ENCODE results near the gene AGFG1. TPM values are rescaled to one million over a fixed set of nuclear protein-coding genes. Genes with fewer than 3 reads are reported as not detected.
A peak's percentile ranks its signal among the peaks of the same experiment; 100 is the strongest.

The AGFG1 gene
- total and polyA plus RNA-seq, 2 donors, result 46.4 to 49.0 TPM

DNA sequence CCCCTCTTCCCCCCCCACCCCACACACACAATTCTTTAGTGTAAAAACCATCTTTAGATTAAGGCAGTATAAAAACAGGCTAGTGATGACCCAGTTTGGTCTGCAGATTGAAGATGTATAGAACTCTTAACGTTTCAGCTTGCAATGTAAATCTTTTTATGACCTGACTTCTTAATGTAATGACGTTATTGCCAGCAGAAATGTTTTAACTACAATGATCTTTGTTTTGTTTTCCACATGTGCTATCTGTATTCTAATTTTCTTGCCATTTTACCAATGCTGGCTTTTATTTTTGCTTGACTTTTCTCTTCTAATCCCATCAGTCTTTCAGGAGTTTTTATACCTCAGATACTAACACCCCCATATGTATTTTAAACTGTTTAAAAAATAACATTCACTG is 25.2 kb downstream of the AGFG1 start:
- 52% methylated on average over 2 of the region's 2 CpGs for WGBS
- H3K4me1 ChIP-seq (ENCODE audit: insufficient read depth), result no peaks in the 10 kb centered on the region
- H3K4me3 ChIP-seq (ENCODE audit: low read depth, low read length), result no peak overlapping the region
- DNase-seq (ENCODE audit: extremely low spot score), result no peak
- H3K27ac ChIP-seq (ENCODE audit: low read depth), result no peak overlapping the region
- no peaks in the 10 kb centered on the region for H3K36me3 ChIP-seq (ENCODE audit: insufficient read depth)

DNA sequence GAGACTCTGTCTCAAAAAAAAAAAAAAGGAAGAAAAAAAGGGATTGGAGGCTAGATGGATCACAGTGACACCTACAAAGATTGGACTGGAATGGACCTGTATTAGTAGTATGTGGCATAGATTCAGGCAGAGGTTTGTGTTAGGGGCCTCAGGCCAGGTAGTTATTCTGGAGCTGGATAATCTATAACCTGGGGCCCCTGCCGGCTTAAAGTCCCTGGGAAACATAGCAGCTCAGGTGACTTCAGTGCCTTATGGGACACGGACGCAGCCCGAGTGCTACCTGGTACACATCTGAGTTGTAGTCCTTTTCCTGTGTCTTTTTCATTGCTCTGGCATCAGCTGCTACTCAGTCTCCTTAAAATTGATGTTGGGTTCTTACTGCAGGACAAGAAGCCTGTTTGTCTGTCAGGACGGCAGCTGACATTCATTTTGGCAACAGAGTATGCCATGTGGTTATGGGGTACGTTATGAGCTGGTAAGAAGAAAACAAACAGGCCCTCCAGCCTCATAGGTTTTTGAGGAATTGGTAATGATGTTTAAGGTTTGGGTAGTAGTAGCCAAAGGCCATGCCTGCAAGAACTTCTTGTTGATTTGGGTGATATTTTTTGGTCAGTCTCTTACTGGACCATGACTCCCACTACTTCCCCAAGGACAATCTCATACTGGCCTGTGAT is 27.8 kb downstream of the AGFG1 start:
- H3K27ac ChIP-seq (ENCODE audit: low read depth), result no peak overlapping the region
- DNase-seq (ENCODE audit: extremely low spot score), result no peak
- no peaks in the 10 kb centered on the region for H3K36me3 ChIP-seq (ENCODE audit: insufficient read depth)
- 96% methylated on average over 6 of the region's 6 CpGs for WGBS
- no peak overlapping the region for H3K4me3 ChIP-seq (ENCODE audit: low read depth, low read length)
- no peaks in the 10 kb centered on the region for H3K4me1 ChIP-seq (ENCODE audit: insufficient read depth)

DNA sequence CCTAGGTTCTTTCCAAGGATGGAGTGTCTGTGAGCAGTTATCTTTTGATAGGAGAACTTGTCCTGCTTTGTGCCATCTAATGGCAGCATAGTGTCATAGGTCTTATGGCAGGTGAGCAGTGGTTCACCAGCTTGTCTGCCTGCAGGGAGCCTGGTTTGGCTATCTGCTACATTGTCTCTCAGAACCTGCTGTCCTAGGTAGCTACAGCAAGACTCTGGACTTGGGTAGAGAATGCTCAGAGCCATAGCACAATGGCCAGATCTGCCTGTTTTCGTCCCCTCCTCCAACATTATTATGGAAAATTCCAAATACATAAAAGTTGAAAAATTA is 28.3 kb downstream of the AGFG1 start:
- WGBS, result 96% methylated on average over 1 of the region's 1 CpG
- no peak for DNase-seq (ENCODE audit: extremely low spot score)
- no peak overlapping the region for H3K4me3 ChIP-seq (ENCODE audit: low read depth, low read length)
- no peaks in the 10 kb centered on the region for H3K36me3 ChIP-seq (ENCODE audit: insufficient read depth)
- no peaks in the 10 kb centered on the region for H3K4me1 ChIP-seq (ENCODE audit: insufficient read depth)
- no peak overlapping the region for H3K27ac ChIP-seq (ENCODE audit: low read depth)

DNA sequence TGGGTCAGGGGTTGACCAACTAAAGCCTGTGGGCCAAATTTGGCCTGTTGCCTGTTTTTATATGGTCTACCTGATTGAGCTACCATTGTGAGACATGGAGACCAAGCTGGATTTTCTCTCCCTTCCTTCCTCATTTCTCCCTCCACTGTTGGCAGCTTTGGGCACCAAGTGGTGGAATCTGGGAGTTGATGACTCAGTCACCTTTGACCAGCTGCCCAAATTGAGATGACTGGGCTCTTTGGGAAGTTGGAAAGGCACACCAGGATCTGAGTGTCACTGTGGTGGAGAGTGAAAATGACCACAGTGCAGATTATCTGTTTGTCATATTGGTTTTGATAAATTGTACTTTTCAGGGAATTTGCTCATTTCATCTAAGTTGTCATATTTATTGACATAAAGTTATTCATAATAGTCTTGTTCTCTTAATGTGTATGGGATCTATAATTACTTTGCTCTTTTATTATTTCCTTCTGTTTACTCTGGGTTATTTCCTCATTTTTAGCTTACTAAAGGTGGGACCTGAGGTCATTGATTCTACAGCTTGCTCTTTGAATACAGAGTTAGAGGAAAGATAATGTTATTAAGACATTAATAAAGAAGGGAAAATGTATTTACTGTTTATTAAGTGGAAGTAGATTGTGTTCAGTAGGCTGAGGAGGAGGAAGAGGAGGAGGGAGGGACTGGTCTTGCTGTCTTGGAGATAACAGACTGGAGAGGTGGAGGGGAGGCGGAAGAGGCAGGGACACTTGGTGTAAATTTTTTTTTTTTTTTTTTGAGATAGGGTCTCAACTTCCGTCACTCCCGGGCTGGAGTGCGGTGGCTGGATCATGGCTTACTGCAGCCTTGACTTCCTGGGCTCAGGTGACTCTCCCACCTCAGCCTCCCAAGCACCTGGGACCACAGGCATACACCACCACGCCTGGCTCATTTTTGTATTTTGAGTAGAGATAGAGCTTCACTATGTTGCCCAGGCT is 31.8 kb downstream of the AGFG1 start:
- DNase-seq (ENCODE audit: extremely low spot score), result no peak
- 98% methylated on average over 5 of the region's 5 CpGs for WGBS
- no peak overlapping the region for H3K4me3 ChIP-seq (ENCODE audit: low read depth, low read length)
- H3K36me3 ChIP-seq (ENCODE audit: insufficient read depth), result no peaks in the 10 kb centered on the region
- no peaks in the 10 kb centered on the region for H3K4me1 ChIP-seq (ENCODE audit: insufficient read depth)
- no peak overlapping the region for H3K27ac ChIP-seq (ENCODE audit: low read depth)

DNA sequence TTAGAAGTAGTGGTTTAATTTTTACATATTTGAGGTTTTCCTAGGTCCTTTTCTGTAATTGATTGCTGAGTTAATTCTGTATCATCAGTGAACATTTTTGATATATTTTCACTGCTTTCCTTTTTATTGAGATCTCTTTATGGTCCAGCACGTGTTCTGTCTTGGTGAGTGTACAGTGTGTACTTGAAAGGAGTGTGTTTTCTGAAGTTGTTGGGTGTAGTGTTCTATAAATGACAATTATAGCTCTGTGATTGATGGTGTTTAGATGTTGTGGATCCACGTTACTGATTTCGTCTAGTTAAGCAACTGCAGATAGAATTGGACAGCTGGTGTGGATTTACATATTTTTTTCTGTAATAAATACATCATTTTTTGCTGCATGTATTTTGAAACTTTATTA is 32.7 kb downstream of the AGFG1 start:
- WGBS, result 32% methylated on average over 3 of the region's 3 CpGs

DNA sequence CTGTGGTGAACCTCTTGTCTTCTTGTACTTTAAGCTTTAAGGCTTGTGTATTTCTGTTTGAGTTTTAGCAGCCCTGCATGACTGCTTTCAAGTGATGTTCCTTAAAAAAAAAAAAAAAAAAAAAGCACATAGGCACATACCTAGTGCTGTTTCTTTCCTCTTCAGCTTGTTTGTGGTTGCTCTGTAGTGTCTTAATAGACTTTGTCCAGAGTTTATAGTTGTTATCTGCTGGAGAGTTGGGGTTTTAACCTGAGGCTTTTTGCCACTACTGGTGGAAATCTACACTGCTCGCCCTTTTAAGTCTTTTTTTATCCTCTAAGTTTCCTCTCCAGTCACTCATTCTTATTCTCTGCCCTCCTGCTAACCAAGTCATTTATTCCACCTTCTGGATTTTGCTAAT is 34.5 kb downstream of the AGFG1 start:
- Histone ChIP-seq H3K4me3 (ENCODE audit: low read depth, low read length) (no peak overlapping the region), H3K36me3 (ENCODE audit: insufficient read depth) (no peaks in the 10 kb centered on the region), H3K4me1 (ENCODE audit: insufficient read depth) (peaks cover 5% of the 10 kb centered on the region), H3K27ac (ENCODE audit: low read depth) (no peak overlapping the region)
- 59% methylated on average over 1 of the region's 1 CpG for WGBS
- DNase-seq (ENCODE audit: extremely low spot score), result no peak

More for the DNA sequence above, 32.7 kb downstream of the AGFG1 start:
- no peak for DNase-seq (ENCODE audit: extremely low spot score)
- H3K4me1 ChIP-seq (ENCODE audit: insufficient read depth), result no peaks in the 10 kb centered on the region
- H3K27ac ChIP-seq (ENCODE audit: low read depth), result no peak overlapping the region
- no peak overlapping the region for H3K4me3 ChIP-seq (ENCODE audit: low read depth, low read length)
- no peaks in the 10 kb centered on the region for H3K36me3 ChIP-seq (ENCODE audit: insufficient read depth)

DNA sequence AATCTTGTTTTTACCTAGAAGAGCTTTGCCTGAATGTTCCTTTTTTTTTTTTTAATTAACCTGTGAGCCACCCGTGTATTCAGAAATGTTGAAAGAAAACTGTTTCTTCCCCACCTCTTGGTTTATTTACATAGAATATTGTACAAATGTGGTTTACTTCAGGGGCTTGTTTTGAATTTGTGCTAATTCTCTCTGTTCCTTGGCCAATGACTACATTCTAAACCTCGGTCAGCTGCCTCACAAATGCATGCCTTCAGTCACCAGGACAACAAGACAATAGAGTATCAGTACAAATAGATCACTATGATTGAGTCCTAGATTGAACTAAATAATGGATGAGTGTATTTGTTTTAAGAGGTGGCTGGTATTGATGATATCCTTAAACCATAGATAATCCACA is 36.0 kb downstream of the AGFG1 start:
- WGBS, result 70% methylated on average over 2 of the region's 2 CpGs
- DNase-seq (ENCODE audit: extremely low spot score), result no peak
- no peak overlapping the region for H3K4me3 ChIP-seq (ENCODE audit: low read depth, low read length)
- H3K36me3 ChIP-seq (ENCODE audit: insufficient read depth), result no peaks in the 10 kb centered on the region
- H3K27ac ChIP-seq (ENCODE audit: low read depth), result no peak overlapping the region
- H3K4me1 ChIP-seq (ENCODE audit: insufficient read depth), result peaks cover 5% of the 10 kb centered on the region

DNA sequence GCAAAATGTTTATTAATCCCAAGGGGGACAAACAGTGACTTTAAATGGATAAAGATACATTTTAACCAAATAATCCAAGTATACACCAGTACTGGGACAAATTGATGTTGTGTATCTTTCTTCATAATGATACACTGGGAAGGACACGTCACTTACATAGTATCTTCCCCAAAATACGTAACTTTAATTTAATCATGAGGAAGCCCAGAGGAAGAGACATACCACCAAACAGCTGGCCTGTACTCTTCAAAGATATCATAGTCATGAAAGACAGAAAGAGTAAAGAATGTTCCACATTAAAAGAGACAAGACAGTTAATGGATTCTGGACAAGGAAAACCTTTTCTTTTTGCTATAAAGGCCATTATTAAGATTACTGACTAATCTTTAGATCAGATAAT is 37.1 kb downstream of the AGFG1 start:
- 87% methylated on average over 2 of the region's 2 CpGs for WGBS
- DNase-seq (ENCODE audit: extremely low spot score), result no peak
- Histone ChIP-seq H3K4me3 (ENCODE audit: low read depth, low read length) (no peak overlapping the region), H3K36me3 (ENCODE audit: insufficient read depth) (no peaks in the 10 kb centered on the region), H3K27ac (ENCODE audit: low read depth) (no peak overlapping the region), H3K4me1 (ENCODE audit: insufficient read depth) (peaks cover 5% of the 10 kb centered on the region)

DNA sequence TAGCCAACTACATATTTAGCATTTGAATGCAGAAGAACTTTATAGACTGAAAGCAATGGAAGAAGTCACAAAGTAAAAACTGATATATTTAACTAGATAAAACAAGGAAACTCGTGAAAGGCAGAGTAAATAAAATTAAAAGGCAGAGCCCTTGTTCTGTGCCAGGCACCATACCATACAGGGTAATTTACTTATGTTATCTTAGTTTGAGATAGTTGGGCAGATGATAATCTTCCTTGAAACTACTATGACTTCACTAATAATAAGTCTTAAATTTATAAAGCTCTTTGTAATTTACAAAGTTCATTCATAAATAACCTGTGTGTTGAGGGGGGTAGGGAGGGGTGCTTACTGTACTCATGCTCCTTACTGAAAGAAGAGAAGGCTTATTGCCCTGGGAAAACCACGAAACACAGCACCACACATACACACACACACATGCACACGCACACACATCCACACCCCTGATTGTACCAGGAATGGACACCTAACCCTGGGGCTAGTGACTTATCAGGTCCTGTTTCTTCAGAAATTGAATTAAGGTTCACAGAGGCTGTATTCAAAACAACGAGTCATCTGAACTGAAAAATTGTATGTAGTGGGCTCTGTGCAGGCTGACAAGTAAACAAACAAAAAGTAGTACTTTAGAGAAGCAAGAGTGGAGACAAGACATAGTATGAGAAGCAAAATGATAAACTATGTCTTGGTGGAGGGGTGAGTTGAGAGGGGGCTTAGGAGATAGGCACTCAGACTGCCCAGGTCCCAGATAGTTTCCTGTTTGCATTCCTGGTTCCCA is 38.1 kb downstream of the AGFG1 start:
- no peak overlapping the region for H3K4me3 ChIP-seq (ENCODE audit: low read depth, low read length)
- DNase-seq (ENCODE audit: extremely low spot score), result peak; percentile 8
- WGBS, result 52% methylated on average over 4 of the region's 4 CpGs
- no peak overlapping the region for H3K27ac ChIP-seq (ENCODE audit: low read depth)
- peaks cover 5% of the 10 kb centered on the region for H3K4me1 ChIP-seq (ENCODE audit: insufficient read depth)
- H3K36me3 ChIP-seq (ENCODE audit: insufficient read depth), result no peaks in the 10 kb centered on the region

DNA sequence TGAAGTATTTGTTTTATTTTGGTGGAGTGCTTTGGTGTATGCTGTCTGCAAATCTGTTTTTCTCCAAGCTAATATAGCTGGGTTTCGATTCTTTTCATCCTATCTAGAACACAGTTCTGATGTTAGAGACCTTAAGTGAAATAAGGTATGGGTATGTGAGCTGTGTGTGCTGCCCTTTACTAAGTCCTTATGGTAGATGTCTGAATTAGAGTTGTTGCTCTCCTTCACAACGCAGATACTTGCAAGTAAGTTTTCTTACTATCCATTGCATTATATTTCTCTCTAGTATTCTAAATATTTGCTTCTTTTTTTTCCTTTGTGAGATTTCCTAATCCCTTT is 38.6 kb downstream of the AGFG1 start:
- H3K4me3 ChIP-seq (ENCODE audit: low read depth, low read length), result no peak overlapping the region
- H3K36me3 ChIP-seq (ENCODE audit: insufficient read depth), result no peaks in the 10 kb centered on the region
- peaks cover 5% of the 10 kb centered on the region for H3K4me1 ChIP-seq (ENCODE audit: insufficient read depth)
- no peak overlapping the region for H3K27ac ChIP-seq (ENCODE audit: low read depth)
- no peak for DNase-seq (ENCODE audit: extremely low spot score)
- WGBS, result 62% methylated on average over 2 of the region's 2 CpGs

DNA sequence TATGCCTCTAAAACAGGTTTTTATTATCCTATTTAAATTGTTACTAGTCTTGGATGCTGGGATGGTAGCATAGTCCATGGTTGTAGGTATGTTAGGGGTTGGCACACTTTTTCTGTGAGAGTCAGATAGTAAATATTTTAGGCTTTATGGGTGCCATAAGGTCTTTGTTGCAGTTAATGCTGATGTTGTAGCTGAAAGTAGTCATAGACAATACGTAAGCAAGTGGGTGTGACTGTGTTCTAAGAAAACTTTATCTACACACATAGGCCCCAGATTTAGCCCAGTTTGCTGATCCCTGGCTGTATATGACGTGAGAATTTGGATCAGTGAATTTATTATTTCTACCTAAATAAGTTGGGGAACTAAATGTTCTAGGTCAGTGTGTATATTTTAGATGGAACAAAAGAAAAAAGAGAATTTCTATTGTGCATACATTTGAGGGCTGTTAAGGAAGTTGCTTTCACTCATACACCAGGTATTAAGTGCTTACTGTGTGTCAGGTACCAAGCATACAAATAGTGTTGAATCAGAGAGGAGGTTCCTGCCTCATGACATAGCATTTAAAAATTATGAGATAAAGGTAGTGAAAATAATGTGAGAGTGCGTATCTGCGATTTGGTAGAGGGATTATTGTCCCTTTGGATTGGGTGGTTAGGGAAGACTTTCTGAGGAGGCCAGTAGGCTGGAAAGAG is 39.4 kb downstream of the AGFG1 start:
- no peak overlapping the region for H3K27ac ChIP-seq (ENCODE audit: low read depth)
- no peaks in the 10 kb centered on the region for H3K36me3 ChIP-seq (ENCODE audit: insufficient read depth)
- peaks cover 5% of the 10 kb centered on the region for H3K4me1 ChIP-seq (ENCODE audit: insufficient read depth)
- 83% methylated on average over 4 of the region's 4 CpGs for WGBS
- no peak for DNase-seq (ENCODE audit: extremely low spot score)
- no peak overlapping the region for H3K4me3 ChIP-seq (ENCODE audit: low read depth, low read length)

DNA sequence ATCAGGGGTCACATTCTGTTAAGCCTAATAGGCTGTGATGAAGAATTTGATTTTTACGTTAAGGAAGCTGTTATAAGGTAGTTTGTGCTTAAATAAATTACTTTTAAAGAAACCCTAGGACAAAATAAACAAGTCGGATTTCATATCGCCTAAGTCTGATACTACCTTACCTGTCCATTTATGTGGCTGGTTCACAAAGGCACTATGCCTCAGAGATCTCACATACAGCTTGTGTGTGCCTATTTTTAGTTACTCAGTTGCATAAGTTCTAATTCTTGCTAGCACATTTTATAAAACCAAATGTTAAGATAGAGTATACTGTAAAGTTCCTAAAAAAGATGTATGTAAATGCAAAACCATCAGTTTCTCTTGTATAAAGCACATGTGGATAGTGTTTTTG is 40.0 kb downstream of the AGFG1 start:
- Histone ChIP-seq H3K4me3 (ENCODE audit: low read depth, low read length) (no peak overlapping the region), H3K4me1 (ENCODE audit: insufficient read depth) (peaks cover 5% of the 10 kb centered on the region), H3K27ac (ENCODE audit: low read depth) (no peak overlapping the region), H3K36me3 (ENCODE audit: insufficient read depth) (no peaks in the 10 kb centered on the region)
- 87% methylated on average over 3 of the region's 3 CpGs for WGBS
- DNase-seq (ENCODE audit: extremely low spot score), result no peak

DNA sequence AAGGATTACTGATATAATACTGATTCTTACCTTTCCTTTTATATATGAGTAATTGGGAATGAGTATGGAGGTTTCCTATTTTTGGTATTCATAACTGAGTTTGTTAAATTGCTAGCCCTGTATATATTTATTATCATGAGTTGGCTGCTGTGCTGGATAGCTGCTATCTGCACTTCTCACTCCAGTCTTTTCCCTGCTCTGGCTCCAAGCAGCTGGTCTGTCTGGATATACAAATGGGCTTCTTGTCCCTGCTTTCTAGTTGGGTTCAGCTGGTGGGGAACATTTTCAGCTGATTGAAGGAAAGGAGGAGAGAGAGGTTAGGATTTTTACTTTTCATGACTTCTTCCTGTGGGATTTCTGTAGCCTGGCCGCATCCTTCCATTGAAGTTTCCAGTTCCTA is 41.2 kb downstream of the AGFG1 start:
- DNase-seq (ENCODE audit: extremely low spot score), result no peak
- Histone ChIP-seq H3K4me3 (ENCODE audit: low read depth, low read length) (no peak overlapping the region), H3K4me1 (ENCODE audit: insufficient read depth) (peaks cover 5% of the 10 kb centered on the region), H3K27ac (ENCODE audit: low read depth) (no peak overlapping the region), H3K36me3 (ENCODE audit: insufficient read depth) (no peaks in the 10 kb centered on the region)
- 45% methylated on average over 1 of the region's 1 CpG for WGBS
